ENCODE data around the gene FGD6.
"Not testable (repeated sequence)": the region's sequence is repeated elsewhere in the genome, so short reads cannot be mapped to it uniquely, and the experiment has no call there.

The FGD6 gene

GRCh38 chr12:95204141-95204866, 13.0 kb downstream of the FGD6 start:
- DNase-seq: no peak

- DNase-seq: no peak
Observed at GRCh38 chr12:95203487-95204030, 13.7 kb downstream of the FGD6 start.

GRCh38 chr12:95202691-95203486, 14.4 kb downstream of the FGD6 start:
- DNase-seq: no peak

- no peak for DNase-seq
Observed at GRCh38 chr12:95201056-95201670, 16.1 kb downstream of the FGD6 start.

GRCh38 chr12:95200128-95200894, 17.0 kb downstream of the FGD6 start:
- no peak for DNase-seq

- no peak for DNase-seq
Observed at GRCh38 chr12:95198914-95199313, 18.4 kb downstream of the FGD6 start.

- no peak for DNase-seq
Observed at GRCh38 chr12:95197636-95198035, 19.6 kb downstream of the FGD6 start.

GRCh38 chr12:95196875-95197569, 20.2 kb downstream of the FGD6 start:
- not testable (repeated sequence) for DNase-seq

GRCh38 chr12:95195122-95195521, 22.1 kb downstream of the FGD6 start:
- no peak for DNase-seq

GRCh38 chr12:95193139-95193538, 24.1 kb downstream of the FGD6 start:
- no peak for DNase-seq

- no peak for DNase-seq
Observed at GRCh38 chr12:95192271-95192670, 25.0 kb downstream of the FGD6 start.

GRCh38 chr12:95191060-95191696, 26.1 kb downstream of the FGD6 start:
- DNase-seq: no peak

- DNase-seq: no peak
Observed at GRCh38 chr12:95187865-95188415, 29.3 kb downstream of the FGD6 start.

GRCh38 chr12:95185854-95186253, 31.4 kb downstream of the FGD6 start:
- DNase-seq: no peak

- DNase-seq: no peak
Observed at GRCh38 chr12:95185072-95185471, 32.2 kb downstream of the FGD6 start.

- DNase-seq: no peak
Observed at GRCh38 chr12:95184121-95184520, 33.1 kb downstream of the FGD6 start.

GRCh38 chr12:95182868-95183415, 34.3 kb downstream of the FGD6 start:
- no peak for DNase-seq

GRCh38 chr12:95181103-95181502, 36.2 kb downstream of the FGD6 start:
- no peak for DNase-seq

- DNase-seq: no peak
Observed at GRCh38 chr12:95179011-95179410, 38.3 kb downstream of the FGD6 start.

GRCh38 chr12:95178136-95178535, 39.1 kb downstream of the FGD6 start:
- no peak for DNase-seq

- no peak for DNase-seq
Observed at GRCh38 chr12:95177201-95177768, 40.0 kb downstream of the FGD6 start.

Measured in CD4-positive, alpha-beta T cell treated with Interleukin-21 for 1 hour (primary cell).